EL (cell line): ENCODE results near the gene PRKCE.
A peak's percentile ranks its signal among the peaks of the same experiment; 100 is the strongest.

ENCODE experiments used
- DNase-seq: peaks from one replicate; pipeline ENCODE4 v3.0.0-alpha.2; 2016

The PRKCE gene

GRCh38 chr2:45951025-45951727 lies 299.7 kb downstream of the PRKCE start:
- DNase-seq = no peak

GRCh38 chr2:45952591-45952990 lies 301.1 kb downstream of the PRKCE start:
- no peak for DNase-seq

- no peak for DNase-seq
Measured at GRCh38 chr2:45953376-45954027, 302.0 kb downstream of the PRKCE start.

GRCh38 chr2:45954233-45954850 lies 302.9 kb downstream of the PRKCE start:
- DNase-seq = no peak

- no peak for DNase-seq
Measured at GRCh38 chr2:45957533-45958227, 306.2 kb downstream of the PRKCE start.

- no peak for DNase-seq
Measured at GRCh38 chr2:45960057-45960863, 308.8 kb downstream of the PRKCE start.

GRCh38 chr2:45962177-45962921 lies 310.9 kb downstream of the PRKCE start:
- DNase-seq = peak; percentile 89

GRCh38 chr2:45963816-45964215 lies 312.3 kb downstream of the PRKCE start:
- DNase-seq = no peak

GRCh38 chr2:45964223-45964841 lies 312.9 kb downstream of the PRKCE start:
- DNase-seq = peak; percentile 97

- no peak for DNase-seq
Measured at GRCh38 chr2:45964906-45965305, 313.4 kb downstream of the PRKCE start.

- DNase-seq = no peak
Measured at GRCh38 chr2:45965871-45966498, 314.5 kb downstream of the PRKCE start.

GRCh38 chr2:45968946-45969584 lies 317.6 kb downstream of the PRKCE start:
- peak; percentile 54 for DNase-seq

GRCh38 chr2:45973426-45973825 lies 322.0 kb downstream of the PRKCE start:
- DNase-seq = no peak

- no peak for DNase-seq
Measured at GRCh38 chr2:45974056-45974455, 322.6 kb downstream of the PRKCE start.

GRCh38 chr2:45974762-45975408 lies 323.4 kb downstream of the PRKCE start:
- no peak for DNase-seq

- no peak for DNase-seq
Measured at GRCh38 chr2:45975752-45976517, 324.5 kb downstream of the PRKCE start.

GRCh38 chr2:45978302-45978859 lies 326.9 kb downstream of the PRKCE start:
- no peak for DNase-seq

GRCh38 chr2:45979065-45979464 lies 327.6 kb downstream of the PRKCE start:
- DNase-seq = no peak
